Embryonic facial prominence (tissue), 1 donor: ENCODE measurements around the gene NOX3.
"Not testable (repeated sequence)": the region's sequence is repeated elsewhere in the genome, so short reads cannot be mapped to it uniquely, and the experiment has no call there.

Experiments
- DNase-seq: peaks from one replicate; pipeline ENCODE4 v3.0.0-alpha.2; 2016; ENCODE audit errors: extremely low spot score

The NOX3 gene

GRCh38 chr6:155455766-155456165, at the start of gene NOX3:
TSS of gene NOX3 (minus strand) at chr6:155455839. CDS start at chr6:155455800, 39 bp downstream.
- DNase-seq, result no peak

GRCh38 chr6:155504848-155505607, 49.4 kb upstream of the NOX3 start:
- DNase-seq, result no peak

GRCh38 chr6:155502393-155502792, 46.8 kb upstream of the NOX3 start:
- no peak for DNase-seq

- DNase-seq, result no peak
These were observed 43.9 kb upstream of the NOX3 start for GRCh38 chr6:155499574-155499973.

GRCh38 chr6:155498370-155498769, 42.7 kb upstream of the NOX3 start:
- DNase-seq, result no peak

GRCh38 chr6:155497273-155497672, 41.6 kb upstream of the NOX3 start:
- DNase-seq, result no peak

- no peak for DNase-seq
These were observed 39.6 kb upstream of the NOX3 start for GRCh38 chr6:155495011-155495768.

GRCh38 chr6:155493694-155494143, 38.1 kb upstream of the NOX3 start:
- DNase-seq, result peak; percentile 65

GRCh38 chr6:155493026-155493693, 37.5 kb upstream of the NOX3 start:
- no peak for DNase-seq

- DNase-seq, result no peak
These were observed 36.6 kb upstream of the NOX3 start for GRCh38 chr6:155492061-155492735.

- DNase-seq, result no peak
These were observed 35.8 kb upstream of the NOX3 start for GRCh38 chr6:155491421-155491820.

GRCh38 chr6:155488197-155488596, 32.6 kb upstream of the NOX3 start:
- DNase-seq, result not testable (repeated sequence)

- no peak for DNase-seq
These were observed 31.9 kb upstream of the NOX3 start for GRCh38 chr6:155487371-155488130.

- DNase-seq, result no peak
These were observed 31.2 kb upstream of the NOX3 start for GRCh38 chr6:155486721-155487294.

- no peak for DNase-seq
These were observed 30.1 kb upstream of the NOX3 start for GRCh38 chr6:155485756-155486155.

- no peak for DNase-seq
These were observed 28.2 kb upstream of the NOX3 start for GRCh38 chr6:155483858-155484257.

GRCh38 chr6:155481215-155481614, 25.6 kb upstream of the NOX3 start:
- no peak for DNase-seq

GRCh38 chr6:155473741-155474140, 18.1 kb upstream of the NOX3 start:
- DNase-seq, result no peak

- DNase-seq, result no peak
These were observed 17.2 kb upstream of the NOX3 start for GRCh38 chr6:155472886-155473285.

GRCh38 chr6:155470979-155471616, 15.5 kb upstream of the NOX3 start:
- not testable (repeated sequence) for DNase-seq
